ENCODE measurements around the gene PRTN3. TPM values are rescaled to one million over a fixed set of nuclear protein-coding genes. Genes with fewer than 3 reads are reported as not detected.
"Not testable (repeated sequence)": the region's sequence is repeated elsewhere in the genome, so short reads cannot be mapped to it uniquely, and the experiment has no call there.

PRTN3 gene
- total RNA-seq, 1 donor from 2014 or later = 0.23 TPM

- peak; percentile 32 for ATAC-seq
- no peak for DNase-seq (ENCODE audit: low spot score)
These were observed 26.4 kb upstream of the PRTN3 start for GRCh38 chr19:814152-815078.

- DNase-seq (ENCODE audit: low spot score) (no peak), ATAC-seq (peak; percentile 3)
These were observed 25.6 kb upstream of the PRTN3 start for GRCh38 chr19:815079-815774.

GRCh38 chr19:815775-816499 lies 24.9 kb upstream of the PRTN3 start:
- DNase-seq (ENCODE audit: low spot score) (no peak), ATAC-seq (peak; percentile 5)

GRCh38 chr19:816500-816857 lies 24.3 kb upstream of the PRTN3 start:
- DNase-seq (ENCODE audit: low spot score) (no peak), ATAC-seq (no peak)

- not testable (repeated sequence) for DNase-seq (ENCODE audit: low spot score); ATAC-seq
These were observed 20.6 kb upstream of the PRTN3 start for GRCh38 chr19:820212-820611.

- ATAC-seq (no peak), DNase-seq (ENCODE audit: low spot score) (no peak)
These were observed 19.5 kb upstream of the PRTN3 start for GRCh38 chr19:821231-821824.

GRCh38 chr19:821825-822503 lies 18.8 kb upstream of the PRTN3 start, which contains the start of gene PLPPR3:
PLPPR3 (minus strand) TSS chr19:821955; CDS start chr19:821559, 396 bp downstream.
- ATAC-seq = no peak
- DNase-seq (ENCODE audit: low spot score) = no peak

- ATAC-seq = peak; percentile 34
- DNase-seq (ENCODE audit: low spot score) = no peak
These were observed 17.2 kb upstream of the PRTN3 start for GRCh38 chr19:823565-824121.

GRCh38 chr19:824885-825284 lies 15.9 kb upstream of the PRTN3 start:
- DNase-seq (ENCODE audit: low spot score) = no peak
- no peak for ATAC-seq

- no peak for DNase-seq (ENCODE audit: low spot score)
These were observed 14.7 kb upstream of the PRTN3 start for GRCh38 chr19:825897-826644.

GRCh38 chr19:827314-827709 lies 13.5 kb upstream of the PRTN3 start:
- no peak for DNase-seq (ENCODE audit: low spot score)
- ATAC-seq = no peak

More at GRCh38 chr19:825897-826644, 14.7 kb upstream of the PRTN3 start:
- no peak for ATAC-seq

GRCh38 chr19:827710-828321 lies 13.0 kb upstream of the PRTN3 start, which contains the start of gene AZU1:
AZU1 (plus strand) TSS chr19:827837; CDS start chr19:827847, 10 bp downstream.
- DNase-seq (ENCODE audit: low spot score) (no peak), ATAC-seq (peak; percentile 34)

GRCh38 chr19:829129-829758 lies 11.6 kb upstream of the PRTN3 start:
- DNase-seq (ENCODE audit: low spot score) (no peak), ATAC-seq (no peak)

GRCh38 chr19:831407-832369 lies 9.1 kb upstream of the PRTN3 start:
- ATAC-seq (peak; percentile 67), DNase-seq (ENCODE audit: low spot score) (no peak)

GRCh38 chr19:834216-834615 lies 6.6 kb upstream of the PRTN3 start:
- no peak for ATAC-seq
- DNase-seq (ENCODE audit: low spot score) = no peak

GRCh38 chr19:835210-835810 lies 5.5 kb upstream of the PRTN3 start:
- DNase-seq (ENCODE audit: low spot score) (no peak), ATAC-seq (peak; percentile 42)

GRCh38 chr19:842802-843179 lies 2.0 kb downstream of the PRTN3 start:
- ATAC-seq; DNase-seq (ENCODE audit: low spot score): not testable (repeated sequence)

All from left lobe of liver (tissue), 2 donors.